Breast epithelium (tissue), 3 donors: ENCODE measurements around the gene MBP.

Source experiments
- CTCF ChIP-seq, 3 donors: fragments of 450-650 bp; IDR thresholded peaks; one replicate each; pipeline ENCODE4 v1.5.1; 2016 to 2017; ENCODE audit warnings: antibody characterized with exemption in 3 of 3, mild to moderate bottlenecking in 3 of 3, moderate library complexity in 3 of 3
- POLR2AphosphoS5 ChIP-seq, 3 donors: sonication (generic); formaldehyde crosslinking; IDR thresholded peaks; one replicate each; pipeline ENCODE4 v1.6.1; 2017; ENCODE audit warnings: antibody characterized with exemption in 3 of 3

GRCh38 chr18:77115192-77115953 is 17.2 kb downstream of the MBP start:
- no peak for TF ChIP-seq CTCF (IDR thresholded peaks at IDR 0.05)
- no peak for TF ChIP-seq POLR2AphosphoS5 (IDR thresholded peaks at IDR 0.05)
